ENCODE results near the gene RXRA. TPM values are rescaled to one million over a fixed set of nuclear protein-coding genes. Genes with fewer than 3 reads are reported as not detected.

RXRA gene
- total and polyA plus RNA-seq, 2 donors (not counting 3 experiments of a cell fraction or from before 2014, with no cell fraction given): 15.4 to 37.4 TPM

DNA sequence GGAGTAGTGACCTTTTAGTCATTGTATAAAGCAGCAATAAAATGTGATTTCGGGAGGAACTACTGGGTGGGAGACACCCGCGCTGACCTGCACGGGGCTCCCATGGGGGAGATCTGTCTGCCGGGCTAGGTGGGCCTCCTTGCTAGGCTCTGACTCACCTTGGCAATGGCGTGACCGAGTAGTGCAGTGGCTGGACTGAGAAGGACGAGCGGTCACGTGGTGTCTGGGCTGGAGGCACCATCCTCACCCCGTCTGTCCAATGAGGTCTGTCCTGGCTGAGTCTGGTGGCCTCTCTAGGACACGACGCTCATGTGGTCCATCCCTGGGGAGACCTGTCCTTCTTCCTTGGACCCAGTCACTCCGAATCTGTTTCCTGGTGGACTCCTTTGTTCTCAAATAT lies 151.7 kb downstream of the RXRA start:
- no TSS peak for BruUV-seq (replicated peaks)
- Histone ChIP-seq H3K27ac (ENCODE audit: insufficient read depth, low read depth, low read length) (no peak overlapping the region), H3K79me2 (ENCODE audit: control insufficient read depth, insufficient read depth, low read length) (no peaks in the 10 kb centered on the region), H3K9ac (replicated peaks; ENCODE audit: extremely low read depth, insufficient read depth, low read length) (no peak overlapping the region), H3K4me2 (ENCODE audit: insufficient read depth, low read length) (no peak overlapping the region), H2AFZ (ENCODE audit: low read depth, low read length) (no peak overlapping the region), H3K4me1 (ENCODE audit: control insufficient read depth, extremely low read depth, insufficient read depth, low read length) (peaks cover 13% of the 10 kb centered on the region), H3K27me3 (ENCODE audit: control insufficient read depth in 2 of 2, insufficient read depth in 2 of 2, low read length in 2 of 2) (no peaks in the 10 kb centered on the region), H3K9me3 (replicated peaks; ENCODE audit: control insufficient read depth, insufficient read depth, low read length) (no peaks in the 10 kb centered on the region), H3K36me3 (ENCODE audit: control insufficient read depth in 2 of 2, extremely low read depth in 1 of 2, insufficient read depth in 2 of 2, low read length in 2 of 2) (no peaks in the 10 kb centered on the region), H3K4me3 (replicated peaks in 1 of 3; ENCODE audit: insufficient read depth in 1 of 3, low read depth in 1 of 3, low read length in 3 of 3) (no peak overlapping the region), H3K9me1 (replicated peaks; ENCODE audit: control insufficient read depth, extremely low read depth, insufficient read depth, low read length) (no peaks in the 10 kb centered on the region), H4K20me1 (replicated peaks; ENCODE audit: control insufficient read depth, extremely low read depth, insufficient read depth, low read length) (no peaks in the 10 kb centered on the region)
- dilution Hi-C loops (cut with MboI; ENCODE audit: extremely low pct_ligation_motif_present, low sequenced_read_pairs): no loop called here
- FAIRE-seq (no peak), DNase-seq (ENCODE audit: low read depth, low spot score) (no peak)
- intact Hi-C loops (cut with micrococcal nuclease): no loop called here
- TF ChIP-seq FOS (IDR thresholded peaks at IDR 0.05; ENCODE audit: borderline replicate concordance, insufficient read depth, low read length) (no peak), MYC (IDR thresholded peaks at IDR 0.05; ENCODE audit: low read depth, low read length) (no peak), POLR2AphosphoS5 (IDR thresholded peaks at IDR 0.05; ENCODE audit: insufficient read depth, low read depth, low read length) (no peak), JUN (IDR thresholded peaks at IDR 0.05; ENCODE audit: borderline replicate concordance, insufficient read depth, insufficient read length, low read depth) (no peak), EZH2 (IDR thresholded peaks at IDR 0.05; ENCODE audit: borderline replicate concordance, low read depth, low read length, severe bottlenecking) (no peak), POLR2A (IDR thresholded peaks at IDR 0.05; ENCODE audit: low read depth, low read length) (no peak), GATA2 (IDR thresholded peaks at IDR 0.05; ENCODE audit: insufficient read depth, insufficient read length, low read depth, low read length) (no peak), MAX (IDR thresholded peaks at IDR 0.05; ENCODE audit: insufficient read depth, insufficient read length) (no peak)
- TF ChIP-seq, protein P1, sequence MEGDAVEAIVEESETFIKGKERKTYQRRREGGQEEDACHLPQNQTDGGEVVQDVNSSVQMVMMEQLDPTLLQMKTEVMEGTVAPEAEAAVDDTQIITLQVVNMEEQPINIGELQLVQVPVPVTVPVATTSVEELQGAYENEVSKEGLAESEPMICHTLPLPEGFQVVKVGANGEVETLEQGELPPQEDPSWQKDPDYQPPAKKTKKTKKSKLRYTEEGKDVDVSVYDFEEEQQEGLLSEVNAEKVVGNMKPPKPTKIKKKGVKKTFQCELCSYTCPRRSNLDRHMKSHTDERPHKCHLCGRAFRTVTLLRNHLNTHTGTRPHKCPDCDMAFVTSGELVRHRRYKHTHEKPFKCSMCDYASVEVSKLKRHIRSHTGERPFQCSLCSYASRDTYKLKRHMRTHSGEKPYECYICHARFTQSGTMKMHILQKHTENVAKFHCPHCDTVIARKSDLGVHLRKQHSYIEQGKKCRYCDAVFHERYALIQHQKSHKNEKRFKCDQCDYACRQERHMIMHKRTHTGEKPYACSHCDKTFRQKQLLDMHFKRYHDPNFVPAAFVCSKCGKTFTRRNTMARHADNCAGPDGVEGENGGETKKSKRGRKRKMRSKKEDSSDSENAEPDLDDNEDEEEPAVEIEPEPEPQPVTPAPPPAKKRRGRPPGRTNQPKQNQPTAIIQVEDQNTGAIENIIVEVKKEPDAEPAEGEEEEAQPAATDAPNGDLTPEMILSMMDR (IDR thresholded peaks at IDR 0.05; ENCODE audit: extremely low read depth in 1 of 2, insufficient read depth in 1 of 2, low read depth in 1 of 2, low read length in 2 of 2): no peak
- POLR2A ChIA-PET: no interaction called here
- CTCF ChIA-PET: interaction anchor here (0.7 kb wide), 1 partner anchor 14 kb away, joined by 3 read pairs; no protein-coding TSS in a partner anchor

All from endothelial cell of umbilical vein (primary cell).